Right lobe of liver (tissue), 6 donors: ENCODE results near the gene TLE3. TPM values are rescaled to one million over a fixed set of nuclear protein-coding genes. Genes with fewer than 3 reads are reported as not detected.
"Not testable (repeated sequence)": the region's sequence is repeated elsewhere in the genome, so short reads cannot be mapped to it uniquely, and the experiment has no call there.

ENCODE experiments used
- ATAC-seq, 4 donors: fragments of 200-7000 bp; cut with Tn5 transposase; one replicate each; pipeline ENCODE4 v1.9.1; 2020; ENCODE audit warnings: mild to moderate bottlenecking in 4 of 4, moderate library complexity in 4 of 4
- DNase-seq, 3 donors: peaks; one replicate each; pipeline ENCODE4 v3.0.0-alpha.2; 2020
- H3K27ac ChIP-seq, 3 donors: fragments of 200-600 bp; one replicate each; pipeline ENCODE4 v1.8.0; 2022
- H3K27me3 ChIP-seq, 2 donors: fragments of 200-600 bp; one replicate each; pipeline ENCODE4 v1.8.0; 2022
- H3K36me3 ChIP-seq, 4 donors: fragments of 200-600 bp; sonication (generic) in 1 of 4; one replicate each; pipeline versions ENCODE4 v1.5.1 to v1.8.0; 2017 to 2022; ENCODE audit warnings: control low read depth in 1 of 4
- H3K4me1 ChIP-seq, 4 donors: fragments of 200-600 bp; sonication (generic) in 1 of 4; one replicate each; pipeline versions ENCODE4 v1.5.1 to v1.8.0; 2017 to 2022; ENCODE audit warnings: control low read depth in 1 of 4
- H3K4me3 ChIP-seq, 3 donors: fragments of 200-600 bp; one replicate each; pipeline ENCODE4 v1.8.0; 2022
- H3K9me3 ChIP-seq, 4 donors: fragments of 200-600 bp; sonication (generic) in 1 of 4; one replicate each; pipeline versions ENCODE4 v1.5.1 to v1.8.0; 2017 to 2022; ENCODE audit warnings: control low read depth in 1 of 4
- POLR2A ChIP-seq: fragments of 450-650 bp; IDR thresholded peaks from one replicate; pipeline ENCODE4 v1.6.1; 2017; ENCODE audit warnings: antibody characterized with exemption, mild to moderate bottlenecking
- WGBS: methylation state at CpG from one replicate; pipeline ENCODE4 v1.1.6; 2018; ENCODE audit warnings: low coverage, low lambda C conversion rate; ENCODE audit not compliant: insufficient coverage; ENCODE audit errors: missing lambda C conversion rate; 5-methylcytosine and 5-hydroxymethylcytosine counted together
- intact Hi-C, 2 donors: fragments of 100-400 bp; cut with DNase I; formaldehyde crosslinking; loops; one replicate each; pipeline versions ENCODE4 v1.11.2 to v1.14.1; 2022
- total RNA-seq, 6 experiments: library from RNA; depleted of rRNA in 2 of 6; stranded (reverse); fragments of >200 nt in 2 of 6; fragmentation: NEBNext Ultra II Directional in 3 of 6; extraction: Animal tissue kit (Norgen Biotek cat#: 25700) in 3 of 6; gene quantifications; one replicate each; pipeline versions ENCODE4 v1.1.0 to v1.2.4, GENCODE V29; 2016 to 2023
- TF ChIP-seq, protein P1 (sequence below), 4 donors: fragments of 200-600 bp in 3 of 4; fragments of 450-650 bp in 1 of 4; IDR thresholded peaks; one replicate each; pipeline versions ENCODE4 v1.5.1 to v1.8.0; 2016 to 2022; ENCODE audit warnings: antibody characterized with exemption in 4 of 4, mild to moderate bottlenecking in 2 of 4
- donor health status: DM: no; HTN: yes; CAD: no.
- donor health status: DM: no; HTN: no; CAD: no.
- donor health status: DM: no; HTN: no; CAD: no.
- donor health status: DM: no; HTN: yes; CAD: no.
- donor health status: DM: no; HTN: yes; CAD: no.

Gene TLE3
- total RNA-seq, 6 experiments from 2014 or later, result 8.9 to 38.2 (median 21.2) TPM

DNA sequence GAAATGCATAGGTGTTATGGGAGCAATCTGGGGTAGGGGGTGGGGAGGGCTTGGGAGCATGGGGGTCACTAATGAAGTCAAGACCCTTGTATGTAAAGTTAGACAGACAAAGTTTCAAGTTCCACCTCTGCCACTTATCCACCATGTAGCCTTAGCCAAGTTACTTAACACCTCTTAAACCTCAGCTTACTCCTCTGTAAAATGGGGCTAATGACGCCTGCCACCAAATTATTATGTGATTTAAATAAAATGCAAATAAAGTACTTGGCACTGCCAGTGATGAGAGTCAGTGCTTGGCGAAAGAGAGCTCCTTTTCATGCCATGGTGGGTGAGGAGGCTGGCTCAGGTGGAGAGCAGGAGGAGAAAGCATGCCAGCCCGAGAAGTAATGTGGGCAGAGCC, 18.6 kb upstream of the TLE3 start:
- 67% methylated on average over 3 of the region's 3 CpGs for WGBS
- intact Hi-C loops, result no loop called here
- no peak overlapping the region for H3K4me3 ChIP-seq
- no peak overlapping the region for H3K27ac ChIP-seq
- H3K27me3 ChIP-seq, result no peaks in the 10 kb centered on the region
- DNase-seq (no peak), ATAC-seq (no peak)
- TF ChIP-seq, protein P1, sequence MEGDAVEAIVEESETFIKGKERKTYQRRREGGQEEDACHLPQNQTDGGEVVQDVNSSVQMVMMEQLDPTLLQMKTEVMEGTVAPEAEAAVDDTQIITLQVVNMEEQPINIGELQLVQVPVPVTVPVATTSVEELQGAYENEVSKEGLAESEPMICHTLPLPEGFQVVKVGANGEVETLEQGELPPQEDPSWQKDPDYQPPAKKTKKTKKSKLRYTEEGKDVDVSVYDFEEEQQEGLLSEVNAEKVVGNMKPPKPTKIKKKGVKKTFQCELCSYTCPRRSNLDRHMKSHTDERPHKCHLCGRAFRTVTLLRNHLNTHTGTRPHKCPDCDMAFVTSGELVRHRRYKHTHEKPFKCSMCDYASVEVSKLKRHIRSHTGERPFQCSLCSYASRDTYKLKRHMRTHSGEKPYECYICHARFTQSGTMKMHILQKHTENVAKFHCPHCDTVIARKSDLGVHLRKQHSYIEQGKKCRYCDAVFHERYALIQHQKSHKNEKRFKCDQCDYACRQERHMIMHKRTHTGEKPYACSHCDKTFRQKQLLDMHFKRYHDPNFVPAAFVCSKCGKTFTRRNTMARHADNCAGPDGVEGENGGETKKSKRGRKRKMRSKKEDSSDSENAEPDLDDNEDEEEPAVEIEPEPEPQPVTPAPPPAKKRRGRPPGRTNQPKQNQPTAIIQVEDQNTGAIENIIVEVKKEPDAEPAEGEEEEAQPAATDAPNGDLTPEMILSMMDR (IDR thresholded peaks at IDR 0.05), result no peak
- TF ChIP-seq POLR2A, result no peak
- H3K4me1 ChIP-seq, result peaks cover 0 to 27% (median 9%) of the 10 kb centered on the region in 4 donors
- no peaks in the 10 kb centered on the region for H3K36me3 ChIP-seq
- H3K9me3 ChIP-seq, result no peaks in the 10 kb centered on the region

GRCh38 chr15:70114221-70114620, 16.5 kb upstream of the TLE3 start:
- Histone ChIP-seq H3K4me1 (peaks cover 0 to 8% (median 4%) of the 10 kb centered on the region in 4 donors), H3K27ac (no peak overlapping the region), H3K36me3 (no peaks in the 10 kb centered on the region), H3K9me3 (no peaks in the 10 kb centered on the region), H3K4me3 (no peak overlapping the region), H3K27me3 (no peaks in the 10 kb centered on the region)
- ATAC-seq, result no peak
- intact Hi-C loops, result no loop called here
- no peak for DNase-seq
- WGBS, result 68% methylated on average over 3 of the region's 3 CpGs
- TF ChIP-seq, protein P1 (IDR thresholded peaks at IDR 0.05), result no peak
- TF ChIP-seq POLR2A, result no peak

DNA sequence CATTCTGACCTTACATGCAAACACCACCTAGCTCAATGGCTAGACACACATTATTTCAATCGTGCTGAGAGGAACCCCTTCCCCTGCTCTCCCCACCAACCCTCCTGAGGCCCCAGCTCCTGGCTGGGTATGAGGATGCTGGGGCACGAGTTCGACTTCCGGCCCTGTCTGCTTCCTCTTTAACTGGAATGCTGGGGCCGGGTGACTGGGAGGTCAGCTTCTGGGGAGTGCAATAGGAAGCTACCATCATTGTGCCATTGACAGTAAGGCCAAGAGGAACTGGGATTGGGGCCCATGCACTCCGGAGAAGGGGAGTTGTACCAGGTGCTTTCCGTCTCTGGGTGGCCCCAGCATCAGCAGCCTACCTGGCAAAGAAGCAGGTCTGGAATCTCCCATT, 15.6 kb upstream of the TLE3 start:
- H3K4me3 ChIP-seq, result no peak overlapping the region
- peaks cover 0 to 8% (median 4%) of the 10 kb centered on the region in 4 donors for H3K4me1 ChIP-seq
- DNase-seq, result peak; percentile 65 to 79 (median 68)
- H3K27ac ChIP-seq, result no peak overlapping the region
- H3K9me3 ChIP-seq, result no peaks in the 10 kb centered on the region
- ATAC-seq, result peak; percentile 48 to 55 (median 54)
- intact Hi-C loops, result no loop called here
- WGBS, result 30% methylated on average over 6 of the region's 7 CpGs
- TF ChIP-seq, protein P1 (IDR thresholded peaks at IDR 0.05), result no peak
- TF ChIP-seq POLR2A, result no peak
- no peaks in the 10 kb centered on the region for H3K27me3 ChIP-seq
- no peaks in the 10 kb centered on the region for H3K36me3 ChIP-seq

- H3K36me3 ChIP-seq, H3K4me1 ChIP-seq, H3K4me3 ChIP-seq, ATAC-seq, H3K27me3 ChIP-seq, H3K9me3 ChIP-seq, intact Hi-C loops, H3K27ac ChIP-seq, DNase-seq: not testable (repeated sequence)
- 55% methylated on average over 6 of the region's 9 CpGs for WGBS
Observed at GRCh38 chr15:70112572-70113303, 15.0 kb upstream of the TLE3 start.

DNA sequence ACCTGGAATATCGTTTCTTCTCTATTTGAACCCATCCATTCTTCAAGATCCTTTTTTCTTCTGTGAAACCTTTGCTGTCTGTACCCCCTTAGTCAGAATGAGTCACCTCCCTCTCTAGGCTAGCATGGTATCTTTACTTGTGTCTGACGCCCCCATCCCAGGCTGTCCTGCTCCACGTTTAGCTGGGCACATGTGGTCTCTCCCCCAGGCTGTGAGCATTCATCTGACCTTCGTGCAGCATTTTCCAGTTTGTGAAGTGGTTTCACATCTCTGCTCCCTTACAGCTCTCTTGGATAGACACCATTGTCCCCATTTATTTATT, 14.3 kb upstream of the TLE3 start:
- Histone ChIP-seq H3K27me3 (no peaks in the 10 kb centered on the region), H3K36me3 (no peaks in the 10 kb centered on the region), H3K9me3 (no peaks in the 10 kb centered on the region), H3K4me3 (peak overlapping the region in 1 of 3 donors; percentile 0), H3K4me1 (peaks cover 0 to 8% (median 4%) of the 10 kb centered on the region in 4 donors), H3K27ac (peak overlapping the region in 2 of 3 donors; percentile 73 to 85)
- TF ChIP-seq, protein P1 (IDR thresholded peaks at IDR 0.05), result no peak
- TF ChIP-seq POLR2A, result no peak
- ATAC-seq (no peak), DNase-seq (no peak)
- intact Hi-C loops, result no loop called here
- WGBS, result 42% methylated on average over 3 of the region's 4 CpGs
